OCI-M1 (cell line): Measurements from ENCODE around the gene ITPK1.

Source experiments
- DNase-seq: peaks from one replicate; lab custom pipeline; 2025; lab: John Stamatoyannopoulos, UW

The ITPK1 gene

DNA sequence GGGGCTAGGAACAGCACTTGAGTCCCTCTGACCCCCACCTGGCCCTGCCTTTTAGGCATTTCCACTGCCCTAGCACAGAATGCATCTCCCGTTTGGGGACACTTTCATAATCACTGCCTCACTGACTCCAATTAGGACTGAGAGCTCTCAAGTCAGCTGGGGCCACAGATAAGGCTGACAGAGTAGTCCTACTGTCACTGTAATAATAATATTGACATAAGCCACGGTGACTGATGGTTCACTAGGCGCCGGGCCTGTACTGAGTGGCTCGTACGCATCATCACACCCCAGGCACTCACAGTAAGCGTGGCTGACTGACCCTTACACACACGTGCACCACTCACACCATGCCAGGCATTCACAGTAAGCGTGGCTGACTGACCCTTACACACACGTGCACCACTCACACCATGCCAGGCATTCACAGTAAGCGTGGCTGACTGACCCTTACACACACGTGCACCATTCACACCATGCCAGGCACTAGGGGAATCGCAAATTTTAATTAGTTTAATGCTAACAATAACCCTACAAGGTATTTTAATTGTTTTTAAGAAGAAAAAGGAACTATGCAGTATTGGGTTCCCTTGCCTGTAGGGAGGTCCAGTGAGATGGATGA lies 105.1 kb downstream of the ITPK1 start:
- no peak for DNase-seq

DNA sequence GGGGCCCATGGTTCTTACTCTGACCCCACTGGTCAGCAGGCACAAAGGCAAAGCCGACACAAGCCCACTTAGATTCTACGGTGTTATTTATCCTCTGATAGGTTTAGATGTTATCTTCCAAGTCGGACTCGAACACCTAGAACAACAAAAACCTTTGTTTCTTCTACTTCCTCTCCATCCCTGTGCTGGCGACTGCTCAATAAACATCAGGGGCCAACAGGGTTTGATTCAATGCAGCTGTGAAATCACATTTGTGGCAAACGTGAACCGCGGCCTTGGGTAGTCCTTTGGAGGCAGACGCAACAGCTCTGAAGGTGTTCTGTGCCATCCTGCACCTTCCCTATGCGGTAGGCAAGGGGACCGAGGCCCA lies 105.6 kb downstream of the ITPK1 start:
- no peak for DNase-seq

DNA sequence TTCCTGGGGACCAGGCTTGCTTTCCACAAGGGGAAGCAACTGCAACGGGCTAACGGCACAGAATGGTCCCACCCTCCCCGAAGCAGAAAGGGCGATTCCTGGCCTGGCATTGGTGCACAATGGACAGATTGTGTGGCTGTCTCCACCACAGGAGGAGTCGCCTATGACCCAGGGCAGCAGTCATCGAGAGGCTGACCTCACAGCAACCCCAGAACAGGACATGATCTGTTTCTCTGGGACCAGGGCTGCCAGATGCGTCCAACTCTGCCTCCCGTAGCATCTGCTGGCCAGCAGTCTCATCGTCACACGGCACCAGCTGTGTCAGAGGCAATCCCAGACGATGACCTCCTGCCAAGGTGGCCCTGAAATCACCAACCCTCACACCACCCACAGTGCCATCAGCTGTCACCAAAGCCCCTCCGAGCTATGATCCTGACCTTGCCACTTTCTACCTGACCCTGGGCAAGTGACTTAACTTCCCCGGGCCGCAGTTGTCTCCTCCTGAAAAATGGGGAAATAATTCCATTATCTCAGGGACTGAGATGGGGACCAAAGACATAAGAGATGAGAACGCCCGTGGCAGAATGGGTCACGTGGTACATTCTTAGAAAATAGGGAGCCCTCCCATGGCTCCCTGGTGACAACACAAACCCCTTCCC lies 106.1 kb downstream of the ITPK1 start:
- DNase-seq = no peak

DNA sequence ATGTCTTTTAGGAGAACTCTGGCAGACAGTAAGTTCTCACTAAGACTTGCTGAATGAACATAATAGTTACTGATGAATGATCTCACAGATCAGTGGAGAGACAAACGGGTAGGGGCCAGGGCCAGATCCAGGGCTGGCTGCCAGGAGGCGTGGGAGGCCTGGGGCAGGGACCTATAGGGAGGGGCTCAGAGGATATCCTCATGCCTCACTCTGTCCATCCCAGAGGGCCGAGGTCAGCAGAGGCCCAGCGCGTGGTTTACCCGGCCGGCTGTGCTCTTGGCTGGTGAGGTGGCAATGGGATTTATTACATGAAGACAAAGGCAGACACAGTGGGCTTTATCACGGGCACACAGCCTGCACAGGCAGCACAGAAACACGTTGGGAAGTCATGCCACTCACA lies 107.3 kb downstream of the ITPK1 start:
- DNase-seq = no peak

DNA sequence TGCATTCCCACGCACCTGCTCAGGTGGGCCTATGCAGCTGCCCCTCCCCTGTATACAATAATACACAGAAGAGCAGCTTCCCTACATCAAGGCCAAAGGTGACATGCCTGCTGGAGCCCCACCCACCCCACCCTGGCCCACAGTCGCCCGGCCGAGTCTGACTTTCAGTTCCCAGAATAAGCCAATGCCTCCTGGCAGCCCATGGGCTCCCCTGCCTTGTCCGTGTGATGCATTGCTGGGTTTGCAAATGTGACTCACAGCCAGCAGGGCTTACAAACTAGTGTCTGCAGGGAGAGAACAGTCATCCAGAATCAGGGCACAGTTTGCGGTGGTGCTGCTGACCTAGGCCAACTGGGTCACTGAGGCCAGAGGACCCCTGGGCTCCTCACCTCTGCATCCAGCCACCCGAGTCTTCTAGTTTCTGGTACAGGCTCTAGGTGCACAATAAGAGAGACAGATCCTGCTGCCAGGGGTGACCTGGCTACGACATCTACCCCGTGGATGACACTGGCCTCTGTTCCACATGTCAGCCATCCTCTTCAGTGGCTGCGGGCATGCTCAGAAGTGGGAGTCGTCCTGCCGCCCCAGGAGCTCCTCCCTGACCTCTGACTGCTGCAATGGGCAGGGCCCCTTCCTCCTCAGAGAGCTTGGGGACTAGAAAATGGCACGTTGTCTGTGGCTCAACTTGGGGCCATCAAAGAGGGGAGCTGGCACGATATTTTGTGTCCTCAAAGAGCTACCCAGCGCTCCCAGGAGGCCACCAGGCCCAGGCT lies 108.3 kb downstream of the ITPK1 start:
- DNase-seq = no peak

DNA sequence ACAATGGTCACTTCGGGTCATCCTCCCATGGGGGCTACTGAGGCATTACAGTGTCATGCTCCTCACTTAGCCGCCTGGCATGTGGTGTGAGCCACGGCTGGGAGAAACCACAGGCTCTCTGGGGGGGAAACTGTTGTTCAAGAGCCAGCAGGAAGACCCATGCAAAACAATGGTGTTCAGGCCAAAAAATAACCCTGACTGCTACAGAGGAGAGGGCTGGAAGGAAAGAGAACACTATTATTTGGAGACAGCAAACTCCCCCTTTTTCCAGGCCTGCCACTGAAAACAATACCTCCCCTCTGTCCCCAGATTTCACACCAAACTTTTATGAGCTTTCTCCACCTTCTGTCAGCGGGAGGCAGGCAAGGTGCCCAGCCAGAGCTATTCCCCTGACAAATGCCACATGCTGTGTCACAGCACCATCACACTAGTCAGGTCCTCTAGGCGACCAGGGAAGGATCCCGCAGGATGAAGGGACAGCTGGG lies 109.1 kb downstream of the ITPK1 start:
- no peak for DNase-seq

DNA sequence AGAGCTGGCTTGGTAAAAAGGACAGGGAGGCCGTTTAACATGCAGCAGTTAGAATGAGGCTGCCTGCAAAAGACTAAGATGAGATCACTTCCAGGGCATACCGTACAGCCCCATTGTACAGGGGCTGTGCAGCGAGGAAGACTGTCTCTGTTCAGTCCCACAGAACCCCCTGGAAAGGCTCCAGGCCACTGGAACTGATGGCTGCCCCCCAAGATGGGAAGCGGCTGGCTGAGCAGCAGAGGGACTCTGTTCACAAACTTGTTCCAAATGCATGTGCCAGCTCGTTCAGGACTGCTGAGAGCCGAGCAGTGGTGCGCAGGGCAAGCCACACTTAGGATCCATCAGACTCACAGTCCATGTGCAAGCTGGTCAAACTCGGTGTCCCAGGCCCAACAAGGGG lies 109.9 kb downstream of the ITPK1 start:
- no peak for DNase-seq

DNA sequence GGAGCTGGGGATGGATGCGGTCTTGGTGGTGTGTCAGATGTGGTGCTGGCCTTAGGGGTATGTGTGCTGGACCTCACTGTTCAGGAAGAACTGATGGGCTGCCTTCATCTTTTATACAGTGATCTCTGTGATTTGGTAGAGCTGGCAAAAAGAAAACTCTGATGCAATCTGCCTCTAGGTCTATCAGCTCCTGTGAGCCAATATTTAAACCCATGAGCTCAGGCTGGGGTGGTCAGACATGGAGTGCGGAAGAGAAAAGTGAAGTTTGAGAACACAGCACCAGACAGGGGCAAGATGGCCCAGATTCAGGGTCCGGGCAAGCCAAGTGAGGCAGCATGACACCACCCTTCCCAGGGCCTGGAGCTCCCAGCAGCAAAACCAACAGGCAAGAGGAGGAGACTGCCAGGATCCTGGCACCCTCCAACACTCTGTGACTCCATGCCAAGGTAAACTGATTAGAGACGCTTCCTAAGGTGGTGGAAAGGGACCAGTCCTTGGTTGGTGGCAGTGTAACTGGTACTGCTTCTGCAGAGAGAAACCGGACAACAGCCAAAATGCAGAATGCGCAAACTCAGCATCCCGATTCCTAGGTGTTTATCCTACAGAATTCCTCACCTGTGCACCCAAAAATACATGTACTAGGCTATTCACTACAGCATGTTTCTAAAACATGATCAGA lies 110.5 kb downstream of the ITPK1 start:
- DNase-seq = no peak

DNA sequence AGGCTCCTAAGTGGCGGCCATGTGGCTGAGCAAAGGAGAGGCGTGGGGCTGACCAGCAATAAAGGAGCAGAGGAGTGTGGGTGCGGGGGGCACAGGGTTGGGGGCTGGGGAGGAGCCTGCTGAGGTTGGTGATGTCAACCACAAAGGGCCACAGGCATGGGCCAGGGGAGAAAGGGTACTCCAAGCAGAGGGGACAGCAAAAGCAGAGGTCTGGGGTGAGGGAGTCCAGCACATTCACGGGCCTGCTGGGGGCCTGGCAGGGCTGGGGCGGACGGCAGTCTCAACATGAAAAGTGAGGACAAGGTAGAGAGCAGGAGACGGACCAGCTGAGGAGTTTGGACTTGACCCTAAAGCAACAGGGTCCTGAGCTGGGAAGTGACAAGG lies 111.0 kb downstream of the ITPK1 start:
- no peak for DNase-seq

DNA sequence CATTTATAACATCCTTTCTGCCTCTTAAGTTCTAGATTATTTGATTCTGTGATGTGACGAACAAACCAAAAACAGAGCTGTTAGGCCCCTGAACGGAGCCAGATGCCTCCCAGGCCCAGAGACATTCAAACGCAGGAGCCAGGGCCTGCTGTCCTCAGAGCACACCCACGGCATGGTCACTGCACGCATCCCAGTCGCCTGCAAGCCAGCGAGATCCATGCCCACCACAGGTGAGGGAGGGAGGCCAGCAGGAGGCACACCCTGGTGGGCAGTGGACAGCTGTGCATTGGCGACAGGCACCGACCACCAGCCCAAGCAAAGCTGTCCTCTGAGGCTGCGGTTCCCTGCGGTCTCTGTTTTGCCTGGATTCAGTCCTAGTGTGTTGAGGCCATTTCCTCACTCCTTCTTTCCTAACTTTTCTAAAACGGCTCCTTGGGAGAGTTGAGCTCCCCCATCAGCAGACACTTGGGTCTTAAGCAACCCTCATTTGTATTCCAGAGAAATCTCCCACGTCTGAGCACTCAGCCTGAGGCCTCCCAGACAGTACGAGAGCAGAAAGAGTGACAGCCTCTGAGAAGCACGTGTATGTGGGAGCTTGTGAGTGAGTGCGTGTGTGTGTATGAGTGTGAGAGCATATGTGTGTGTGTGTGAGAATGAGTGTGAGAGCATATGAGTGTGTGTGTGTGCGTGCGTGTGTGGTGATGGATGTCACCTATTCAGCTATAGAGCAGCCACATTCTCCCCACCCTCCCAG lies 111.6 kb downstream of the ITPK1 start:
- DNase-seq = no peak

DNA sequence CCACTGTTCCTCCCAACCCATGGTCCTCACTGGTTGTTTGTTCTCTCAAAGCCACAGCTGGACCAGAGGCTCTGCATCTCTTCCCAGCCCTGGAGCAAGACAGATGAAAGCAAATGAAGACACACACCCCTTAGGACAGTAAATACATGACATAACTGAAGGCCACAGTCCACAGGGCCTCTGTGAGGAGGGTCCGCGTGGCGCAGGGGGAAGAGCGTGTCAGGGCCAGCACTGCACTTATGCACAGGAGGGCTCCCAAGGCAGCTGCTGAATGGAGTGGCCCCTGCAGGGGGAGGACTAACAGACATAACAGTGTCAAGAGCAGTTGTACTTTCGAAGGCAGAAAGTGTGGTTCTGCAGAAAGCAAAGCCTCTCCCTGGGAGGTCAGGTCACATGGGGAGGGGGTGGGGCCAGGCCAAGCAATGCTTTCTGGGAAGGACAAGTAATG lies 112.8 kb downstream of the ITPK1 start:
- DNase-seq = no peak

DNA sequence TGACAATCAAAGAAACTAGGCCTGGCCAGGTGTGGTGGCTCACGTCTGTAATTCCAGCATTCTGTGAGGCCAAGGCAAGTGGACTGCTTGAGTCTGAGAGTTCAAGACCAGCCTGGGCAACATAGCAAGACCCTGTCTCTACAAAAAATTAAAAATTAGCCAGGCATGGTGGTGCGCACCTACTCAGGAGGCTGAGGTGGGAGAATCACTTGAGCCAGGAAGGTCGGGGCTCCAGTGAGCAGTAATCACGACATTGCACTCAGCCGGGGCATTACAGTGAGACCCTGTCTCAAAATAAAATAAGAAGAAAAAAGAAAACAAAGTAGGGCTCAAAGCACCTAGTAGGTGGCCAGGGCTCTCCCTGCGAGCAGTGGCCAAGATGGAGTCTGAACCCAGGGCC lies 113.7 kb downstream of the ITPK1 start:
- DNase-seq = no peak

DNA sequence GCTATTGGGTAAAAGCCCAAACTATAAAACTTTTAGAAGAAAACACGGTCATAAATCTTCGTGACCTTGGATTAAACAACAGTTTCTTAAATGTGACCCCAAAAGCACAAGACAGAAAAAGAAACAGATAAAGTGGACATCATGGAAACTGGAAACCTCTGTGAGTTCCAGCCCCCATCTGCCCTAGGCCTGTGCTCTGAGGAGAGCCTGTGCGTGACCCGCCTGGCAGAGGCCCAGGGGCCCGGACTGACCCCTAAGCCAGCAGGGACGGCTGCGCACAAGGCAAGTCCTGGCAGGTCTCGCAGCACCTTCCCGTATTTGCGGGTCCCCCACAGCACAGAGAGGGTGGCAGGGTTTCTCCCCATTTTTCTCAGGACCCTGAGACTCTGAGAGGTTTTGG lies 116.8 kb downstream of the ITPK1 start:
- no peak for DNase-seq

DNA sequence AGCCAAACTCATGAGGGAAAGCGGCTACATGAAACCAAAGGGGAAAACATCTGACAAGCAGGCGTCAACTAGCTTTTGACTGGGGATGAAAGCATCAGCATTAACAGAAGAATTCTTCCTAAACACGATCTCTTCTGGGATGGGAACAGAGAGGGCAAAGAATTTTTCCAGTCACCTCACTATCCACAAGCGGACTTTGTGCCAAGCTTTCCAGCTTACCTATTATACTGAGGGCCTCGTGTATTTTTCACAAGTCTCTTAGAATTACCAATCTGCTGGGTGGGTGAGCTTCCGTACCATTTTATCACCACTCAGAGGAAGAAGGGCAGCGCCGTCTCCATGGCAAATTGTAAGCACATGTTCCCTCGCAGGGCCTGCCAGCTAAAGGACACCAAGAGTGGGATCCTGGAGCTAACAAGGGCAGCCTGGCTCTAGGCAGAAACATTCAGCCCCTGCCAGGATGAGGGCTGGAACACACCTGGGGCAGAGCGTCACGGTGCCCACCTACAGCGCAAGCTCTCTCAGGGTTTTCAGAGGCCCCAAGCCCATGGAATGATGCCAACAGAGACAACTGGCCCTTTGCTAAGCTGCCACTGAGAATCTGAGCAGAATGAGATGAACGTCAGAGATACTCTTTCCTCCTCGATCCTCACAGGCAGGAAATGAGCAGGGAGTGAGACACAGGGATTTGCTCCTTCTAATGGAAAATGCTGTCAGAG lies 118.2 kb downstream of the ITPK1 start:
- no peak for DNase-seq

DNA sequence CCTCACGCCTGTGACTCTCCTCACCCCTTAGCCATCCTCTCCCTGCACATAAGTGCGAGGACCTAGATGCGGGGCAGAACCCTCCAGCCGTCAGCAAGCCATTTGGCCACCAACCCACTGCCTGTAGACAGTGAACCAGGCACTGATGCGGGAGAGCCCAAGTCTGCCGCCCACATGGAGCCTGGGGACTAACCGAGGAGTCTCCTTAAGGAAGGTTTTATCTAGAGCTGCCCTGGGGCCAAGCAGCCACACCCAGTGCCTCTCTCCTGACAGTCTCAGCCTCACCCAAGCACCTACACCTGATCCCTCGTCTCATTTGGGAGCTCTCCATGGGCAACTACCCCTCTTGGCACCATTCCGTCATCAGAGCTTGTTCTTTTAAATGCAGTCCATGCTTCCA lies 120.1 kb downstream of the ITPK1 start:
- DNase-seq = no peak

DNA sequence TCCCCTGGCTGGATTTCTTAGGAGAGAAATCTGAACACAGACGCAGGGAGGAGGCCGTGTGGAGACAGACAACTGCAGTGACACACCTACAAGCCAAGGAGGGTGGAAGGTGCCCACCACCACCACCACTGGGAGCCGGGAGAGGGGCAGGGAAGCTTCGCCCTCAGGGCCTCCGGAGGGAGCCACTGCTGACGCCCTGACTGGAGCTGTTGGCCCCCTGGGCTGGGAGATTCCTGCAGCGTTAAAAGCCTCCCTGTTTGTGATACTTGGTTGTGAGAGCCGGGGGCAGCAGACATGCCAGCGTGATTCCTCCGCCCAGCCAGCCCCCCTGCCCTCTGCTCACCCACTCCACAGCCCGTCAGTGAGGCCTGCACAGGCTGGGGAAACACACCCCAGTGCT lies 120.8 kb downstream of the ITPK1 start:
- DNase-seq = no peak

DNA sequence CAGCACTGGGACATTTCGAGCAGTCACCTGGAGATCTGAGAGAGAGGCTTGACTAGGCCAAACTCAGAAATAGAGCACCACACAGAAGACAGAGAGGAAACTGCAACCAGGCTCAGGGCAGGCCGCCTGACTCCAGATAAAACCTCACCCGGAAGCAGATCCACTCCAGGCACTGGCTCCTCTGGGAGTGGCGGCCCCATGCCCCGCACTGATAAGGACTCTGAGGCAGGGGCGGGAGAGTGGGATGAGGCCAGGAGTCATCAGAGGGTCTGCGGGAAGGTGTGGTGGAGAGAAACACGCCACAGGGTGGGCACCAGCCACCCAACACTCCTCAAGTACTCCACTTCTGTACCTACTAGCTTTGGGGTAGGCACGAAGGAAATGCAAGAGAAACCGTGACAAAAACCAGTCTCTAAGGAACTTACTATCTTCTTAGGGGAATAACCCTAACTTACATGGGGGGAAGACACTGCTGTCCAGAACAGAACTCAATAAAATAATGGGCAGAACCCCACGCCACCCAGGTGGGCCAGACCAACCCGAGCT lies 121.5 kb downstream of the ITPK1 start:
- DNase-seq = peak; percentile 55

DNA sequence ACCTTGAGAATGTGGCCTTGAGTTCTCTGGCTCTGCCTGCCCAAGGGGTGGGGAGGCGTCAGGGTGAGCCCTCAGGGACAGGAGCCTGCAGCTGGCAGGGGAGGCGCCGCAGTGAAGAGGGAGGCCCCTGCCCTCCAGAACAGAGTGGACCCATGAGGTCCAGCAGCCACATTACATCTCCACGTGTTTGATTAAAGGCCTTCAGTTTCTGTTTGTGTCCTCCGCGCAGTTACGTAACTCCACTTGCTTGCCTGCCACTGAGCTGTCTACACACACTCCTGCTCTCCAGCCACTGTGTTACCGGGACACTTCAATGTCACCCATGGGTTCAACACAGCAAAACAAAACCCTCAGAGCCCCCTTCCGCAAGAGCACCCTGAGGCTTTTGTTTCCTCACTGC lies 122.4 kb downstream of the ITPK1 start:
- peak; percentile 17 for DNase-seq

DNA sequence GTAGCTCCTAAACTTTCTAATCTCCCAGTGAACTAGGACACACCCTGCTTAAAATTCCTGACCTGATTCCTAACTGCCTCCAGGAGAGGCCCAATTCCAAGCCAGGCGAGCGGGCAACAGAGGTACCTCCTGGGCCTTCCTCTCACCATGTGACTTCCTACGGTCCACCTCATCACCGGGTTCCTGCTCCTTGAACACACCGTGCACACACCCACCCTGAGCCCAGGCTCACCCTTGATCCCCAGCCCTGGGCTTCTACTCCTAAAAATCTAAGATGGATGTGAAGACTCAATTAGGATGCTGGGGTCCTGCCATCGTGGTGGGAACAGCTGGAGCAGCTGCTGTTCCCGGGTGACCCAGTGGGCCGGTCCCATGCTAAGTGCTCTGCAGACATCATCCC lies 124.2 kb downstream of the ITPK1 start:
- DNase-seq = no peak

DNA sequence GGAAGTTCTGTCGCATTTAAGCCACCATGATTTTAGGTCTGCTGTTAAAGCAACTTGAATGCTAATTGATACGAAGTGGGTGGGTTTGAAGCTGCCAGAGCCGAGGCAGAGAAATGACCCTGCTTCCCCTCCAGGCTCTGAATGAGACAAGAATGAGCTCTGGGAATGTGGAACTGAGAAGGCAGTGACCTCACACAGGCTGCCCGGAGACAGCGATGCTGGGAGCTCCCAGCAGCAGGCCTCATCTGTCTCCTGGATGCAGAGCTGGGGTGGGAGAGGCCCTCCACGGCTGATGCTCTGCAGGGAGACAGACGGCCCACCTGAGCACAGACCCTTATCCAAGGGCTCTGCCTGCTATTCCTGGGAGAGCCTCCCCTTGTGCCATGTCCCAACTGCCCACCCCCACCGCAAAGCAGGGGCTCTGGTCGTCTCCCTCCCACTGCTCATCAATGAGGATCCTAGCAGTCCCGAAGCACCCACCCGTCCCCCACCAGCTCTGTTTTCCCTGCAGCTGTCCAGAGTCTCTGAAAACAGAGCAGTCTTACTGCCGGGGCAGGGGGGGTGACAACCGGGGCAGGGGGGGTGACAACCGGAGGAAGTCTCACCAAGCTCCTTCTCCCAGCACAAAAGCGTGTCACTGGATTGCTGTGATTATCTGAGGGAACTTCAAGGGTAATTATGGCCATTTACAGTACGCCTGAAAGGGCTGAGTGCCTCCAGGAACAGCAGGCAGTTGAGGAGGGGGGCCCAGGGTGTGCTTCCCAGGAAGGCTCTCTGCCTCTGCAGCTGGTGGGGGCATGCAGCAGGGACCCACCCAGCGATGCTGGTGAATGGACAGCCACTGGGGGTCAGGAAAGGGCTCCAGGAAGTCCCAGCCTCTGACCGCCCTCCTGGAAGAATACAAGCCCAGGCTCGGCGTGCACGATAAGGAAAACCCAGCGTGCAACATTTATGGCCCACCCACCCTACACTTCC lies 125.0 kb downstream of the ITPK1 start:
- no peak for DNase-seq
